ENCODE data around the gene CFAP46. TPM values are rescaled to one million over a fixed set of nuclear protein-coding genes. Genes with fewer than 3 reads are reported as not detected.

Gene CFAP46
- total and polyA plus RNA-seq, 9 of the 15 experiments (the other 6 are each of a cell fraction or from before 2014, with no cell fraction given) = not detected

DNA sequence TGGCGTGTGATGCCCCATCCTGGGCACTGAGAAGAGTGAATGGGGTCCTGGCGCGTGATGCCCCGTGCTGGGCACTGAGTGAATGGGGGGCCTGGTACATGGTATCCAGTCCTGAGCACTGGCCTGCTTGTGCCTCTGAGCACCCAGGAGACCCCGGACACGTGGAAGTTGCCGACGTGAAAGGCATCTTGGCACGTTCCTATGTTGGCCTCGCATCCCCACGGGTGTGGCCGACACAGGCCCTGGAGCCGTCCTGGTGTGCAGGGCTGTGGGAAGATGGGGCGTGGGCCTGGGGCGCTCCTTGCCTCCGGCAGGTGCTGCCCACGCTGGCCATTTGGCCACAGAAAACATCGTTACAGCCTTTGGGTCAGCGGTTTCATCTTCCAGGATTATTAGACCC, 35.5 kb downstream of the CFAP46 start:
- no TSS peak for BruUV-seq (replicated peaks)
- no peak overlapping the region for H2AFZ ChIP-seq (ENCODE audit: low read depth, low read length)
- no peak for DNase-seq (ENCODE audit: extremely low read depth in 1 of 4, low spot score in 3 of 4)
- intact Hi-C loops (cut with micrococcal nuclease) = no loop called here
- no peaks in the 10 kb centered on the region for H4K20me1 ChIP-seq (replicated peaks; ENCODE audit: control insufficient read depth, insufficient read depth, low read length)
- no peaks in the 10 kb centered on the region for H3K9me1 ChIP-seq (ENCODE audit: control insufficient read depth, insufficient read depth, low read length)
- H3K79me2 ChIP-seq (ENCODE audit: control insufficient read depth, insufficient read depth, low read length) = no peaks in the 10 kb centered on the region
- POLR2A ChIA-PET = no interaction called here
- 14% methylated on average over 13 of the region's 19 CpGs for WGBS (ENCODE audit: insufficient coverage, low coverage, missing lambda C conversion rate)
- H3K27me3 ChIP-seq (ENCODE audit: control insufficient read depth in 2 of 2, insufficient read depth in 2 of 2, low read length in 2 of 2) = peaks cover 0 to 26% of the 10 kb centered on the region in 2 experiments; a peak in 2 of 5 replicates
- CTCF ChIA-PET (ENCODE audit: low intra/inter-chr PET ratio) = no interaction called here
- H3K9me3 ChIP-seq (replicated peaks; ENCODE audit: control insufficient read depth, insufficient read depth, low read depth, low read length) = no peaks in the 10 kb centered on the region
- in situ Hi-C loops (cut with MboI) = no loop called here
- H3K4me3 ChIP-seq = no peak overlapping the region
- no peak overlapping the region for H3K27ac ChIP-seq (ENCODE audit: extremely low read depth, low read depth, low read length)
- no peak for FAIRE-seq
- TF ChIP-seq LEF1 (IDR thresholded peaks at IDR 0.05) (no peak), ZNF584 (CRISPR knock-in tag; IDR thresholded peaks at IDR 0.05; ENCODE audit: low read depth) (no peak), EZH2 (IDR thresholded peaks at IDR 0.05; ENCODE audit: borderline replicate concordance, low read depth, low read length) (no peak), KDM4B (IDR thresholded peaks at IDR 0.05; ENCODE audit: borderline replicate concordance in 2 of 2, low read depth in 1 of 2) (no peak), RUNX1 (IDR thresholded peaks at IDR 0.05; ENCODE audit: low read depth) (no peak), TOE1 (IDR thresholded peaks at IDR 0.05; ENCODE audit: borderline replicate concordance) (no peak), TOE1 (CRISPR knock-in tag; IDR thresholded peaks at IDR 0.05; ENCODE audit: borderline replicate concordance, low read depth) (no peak), GABPB2 (CRISPR knock-in tag; conservative IDR thresholded peaks at IDR 0.05) (no peak)
- TF ChIP-seq, protein P1, sequence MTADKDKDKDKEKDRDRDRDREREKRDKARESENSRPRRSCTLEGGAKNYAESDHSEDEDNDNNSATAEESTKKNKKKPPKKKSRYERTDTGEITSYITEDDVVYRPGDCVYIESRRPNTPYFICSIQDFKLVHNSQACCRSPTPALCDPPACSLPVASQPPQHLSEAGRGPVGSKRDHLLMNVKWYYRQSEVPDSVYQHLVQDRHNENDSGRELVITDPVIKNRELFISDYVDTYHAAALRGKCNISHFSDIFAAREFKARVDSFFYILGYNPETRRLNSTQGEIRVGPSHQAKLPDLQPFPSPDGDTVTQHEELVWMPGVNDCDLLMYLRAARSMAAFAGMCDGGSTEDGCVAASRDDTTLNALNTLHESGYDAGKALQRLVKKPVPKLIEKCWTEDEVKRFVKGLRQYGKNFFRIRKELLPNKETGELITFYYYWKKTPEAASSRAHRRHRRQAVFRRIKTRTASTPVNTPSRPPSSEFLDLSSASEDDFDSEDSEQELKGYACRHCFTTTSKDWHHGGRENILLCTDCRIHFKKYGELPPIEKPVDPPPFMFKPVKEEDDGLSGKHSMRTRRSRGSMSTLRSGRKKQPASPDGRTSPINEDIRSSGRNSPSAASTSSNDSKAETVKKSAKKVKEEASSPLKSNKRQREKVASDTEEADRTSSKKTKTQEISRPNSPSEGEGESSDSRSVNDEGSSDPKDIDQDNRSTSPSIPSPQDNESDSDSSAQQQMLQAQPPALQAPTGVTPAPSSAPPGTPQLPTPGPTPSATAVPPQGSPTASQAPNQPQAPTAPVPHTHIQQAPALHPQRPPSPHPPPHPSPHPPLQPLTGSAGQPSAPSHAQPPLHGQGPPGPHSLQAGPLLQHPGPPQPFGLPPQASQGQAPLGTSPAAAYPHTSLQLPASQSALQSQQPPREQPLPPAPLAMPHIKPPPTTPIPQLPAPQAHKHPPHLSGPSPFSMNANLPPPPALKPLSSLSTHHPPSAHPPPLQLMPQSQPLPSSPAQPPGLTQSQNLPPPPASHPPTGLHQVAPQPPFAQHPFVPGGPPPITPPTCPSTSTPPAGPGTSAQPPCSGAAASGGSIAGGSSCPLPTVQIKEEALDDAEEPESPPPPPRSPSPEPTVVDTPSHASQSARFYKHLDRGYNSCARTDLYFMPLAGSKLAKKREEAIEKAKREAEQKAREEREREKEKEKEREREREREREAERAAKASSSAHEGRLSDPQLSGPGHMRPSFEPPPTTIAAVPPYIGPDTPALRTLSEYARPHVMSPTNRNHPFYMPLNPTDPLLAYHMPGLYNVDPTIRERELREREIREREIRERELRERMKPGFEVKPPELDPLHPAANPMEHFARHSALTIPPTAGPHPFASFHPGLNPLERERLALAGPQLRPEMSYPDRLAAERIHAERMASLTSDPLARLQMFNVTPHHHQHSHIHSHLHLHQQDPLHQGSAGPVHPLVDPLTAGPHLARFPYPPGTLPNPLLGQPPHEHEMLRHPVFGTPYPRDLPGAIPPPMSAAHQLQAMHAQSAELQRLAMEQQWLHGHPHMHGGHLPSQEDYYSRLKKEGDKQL (CRISPR knock-in tag; IDR thresholded peaks at IDR 0.05; ENCODE audit: borderline replicate concordance) = no peak
- TF ChIP-seq, protein P2, sequence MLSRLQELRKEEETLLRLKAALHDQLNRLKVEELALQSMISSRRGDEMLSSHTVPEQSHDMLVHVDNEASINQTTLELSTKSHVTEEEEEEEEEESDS (CRISPR knock-in tag; IDR thresholded peaks at IDR 0.05) = no peak
- no peaks in the 10 kb centered on the region for H3K36me3 ChIP-seq (ENCODE audit: control insufficient read depth, insufficient read depth, low read length)
- H3K9ac ChIP-seq (ENCODE audit: insufficient read depth in 1 of 2, low read depth in 2 of 2, low read length in 2 of 2) = no peak overlapping the region
- no peaks in the 10 kb centered on the region; a peak in 1 of 5 replicates for H3K4me1 ChIP-seq (replicated peaks in 1 of 2; ENCODE audit: control insufficient read depth in 2 of 2, insufficient read depth in 2 of 2, low read length in 2 of 2)
- H3K4me2 ChIP-seq (ENCODE audit: insufficient read depth, low read length) = no peak overlapping the region
- no peak for ATAC-seq
